ENCODE data around the gene LRRC41. TPM values are rescaled to one million over a fixed set of nuclear protein-coding genes. Genes with fewer than 3 reads are reported as not detected.

The LRRC41 gene
- total RNA-seq, 1 donor from 2014 or later, result 35.8 TPM

- intact Hi-C loops (cut with DNase I), result no loop called here
- DNase-seq (ENCODE audit: missing footprints) (no peak), ATAC-seq (no peak)
Measured at GRCh38 chr1:46298387-46298786, 5.0 kb downstream of the LRRC41 start.

GRCh38 chr1:46295306-46295705 lies 8.1 kb downstream of the LRRC41 start:
- ATAC-seq (no peak), DNase-seq (ENCODE audit: missing footprints) (no peak)
- intact Hi-C loops (cut with DNase I), result no loop called here

GRCh38 chr1:46289976-46290375 lies 13.4 kb downstream of the LRRC41 start:
- ATAC-seq (no peak), DNase-seq (ENCODE audit: missing footprints) (no peak)
- intact Hi-C loops (cut with DNase I), result no loop called here

- DNase-seq (ENCODE audit: missing footprints) (no peak), ATAC-seq (no peak)
- intact Hi-C loops (cut with DNase I), result no loop called here
Measured at GRCh38 chr1:46289134-46289494, 14.3 kb downstream of the LRRC41 start.

- ATAC-seq (no peak), DNase-seq (ENCODE audit: missing footprints) (no peak)
- intact Hi-C loops (cut with DNase I), result no loop called here
Measured at GRCh38 chr1:46288485-46289133, 14.8 kb downstream of the LRRC41 start.

- DNase-seq (ENCODE audit: missing footprints) (no peak), ATAC-seq (no peak)
- intact Hi-C loops (cut with DNase I), result no loop called here
Measured at GRCh38 chr1:46285730-46286477, 17.5 kb downstream of the LRRC41 start.

- intact Hi-C loops (cut with DNase I), result no loop called here
- DNase-seq (ENCODE audit: missing footprints) (no peak), ATAC-seq (no peak)
Measured at GRCh38 chr1:46284597-46285564, 18.5 kb downstream of the LRRC41 start.

GRCh38 chr1:46284058-46284457 lies 19.4 kb downstream of the LRRC41 start:
- intact Hi-C loops (cut with DNase I), result no loop called here
- no peak for ATAC-seq
- DNase-seq (ENCODE audit: missing footprints), result no peak

- no peak for DNase-seq (ENCODE audit: missing footprints)
- intact Hi-C loops (cut with DNase I), result no loop called here
- ATAC-seq, result no peak
Measured at GRCh38 chr1:46281021-46281420, 22.4 kb downstream of the LRRC41 start.

- ATAC-seq (no peak), DNase-seq (ENCODE audit: missing footprints) (no peak)
- intact Hi-C loops (cut with DNase I), result no loop called here
Measured at GRCh38 chr1:46280092-46280491, 23.3 kb downstream of the LRRC41 start.

- no peak for DNase-seq (ENCODE audit: missing footprints)
- ATAC-seq, result no peak
- intact Hi-C loops (cut with DNase I), result no loop called here
Measured at GRCh38 chr1:46278807-46279206, 24.6 kb downstream of the LRRC41 start.

- ATAC-seq, result no peak
- intact Hi-C loops (cut with DNase I), result no loop called here
- DNase-seq (ENCODE audit: missing footprints), result no peak
Measured at GRCh38 chr1:46277658-46278373, 25.6 kb downstream of the LRRC41 start.

- DNase-seq (ENCODE audit: missing footprints), result no peak
- intact Hi-C loops (cut with DNase I), result no loop called here
Measured at GRCh38 chr1:46275030-46275337, 28.4 kb downstream of the LRRC41 start.

GRCh38 chr1:46274225-46275029 lies 29.0 kb downstream of the LRRC41 start:
- intact Hi-C loops (cut with DNase I), result no loop called here
- DNase-seq (ENCODE audit: missing footprints), result no peak
- ATAC-seq, result no peak

More at GRCh38 chr1:46275030-46275337, 28.4 kb downstream of the LRRC41 start:
- no peak for ATAC-seq

- intact Hi-C loops (cut with DNase I), result no loop called here
Measured at GRCh38 chr1:46268578-46268977, 34.8 kb downstream of the LRRC41 start.

GRCh38 chr1:46263146-46263545 lies 40.3 kb downstream of the LRRC41 start:
- intact Hi-C loops (cut with DNase I), result no loop called here
- ATAC-seq (no peak), DNase-seq (ENCODE audit: missing footprints) (no peak)

More at GRCh38 chr1:46268578-46268977, 34.8 kb downstream of the LRRC41 start:
- DNase-seq (ENCODE audit: missing footprints) (no peak), ATAC-seq (no peak)

- intact Hi-C loops (cut with DNase I), result no loop called here
- DNase-seq (ENCODE audit: missing footprints), result no peak
- no peak for ATAC-seq
Measured at GRCh38 chr1:46262508-46262907, 40.9 kb downstream of the LRRC41 start.

- intact Hi-C loops (cut with DNase I), result no loop called here
- no peak for ATAC-seq
- no peak for DNase-seq (ENCODE audit: missing footprints)
Measured at GRCh38 chr1:46256523-46256922, 46.9 kb downstream of the LRRC41 start.
